Measurements from ENCODE around the gene INPP4A. TPM values are rescaled to one million over a fixed set of nuclear protein-coding genes. Genes with fewer than 3 reads are reported as not detected.

The INPP4A gene
- total RNA-seq, 2 donors from 2014 or later = 12.7 to 18.2 TPM

GRCh38 chr2:98522854-98523253 lies 78.2 kb downstream of the INPP4A start:
- H3K36me3 ChIP-seq = peaks cover 6% of the 10 kb centered on the region
- no peak for DNase-seq (ENCODE audit: low spot score)
- no peak overlapping the region for H3K27ac ChIP-seq
- no peaks in the 10 kb centered on the region for H3K9me3 ChIP-seq
- peaks cover 0 to 8% of the 10 kb centered on the region in 2 donors for H3K4me1 ChIP-seq
- no peak overlapping the region for H3K4me3 ChIP-seq
- no peaks in the 10 kb centered on the region for H3K27me3 ChIP-seq
- TF ChIP-seq CTCF (IDR thresholded peaks at IDR 0.05) = no peak

GRCh38 chr2:98524168-98524567 lies 79.5 kb downstream of the INPP4A start:
- H3K27me3 ChIP-seq = no peaks in the 10 kb centered on the region
- H3K36me3 ChIP-seq = peaks cover 6% of the 10 kb centered on the region
- DNase-seq (ENCODE audit: low spot score) = no peak
- no peaks in the 10 kb centered on the region for H3K9me3 ChIP-seq
- H3K27ac ChIP-seq = no peak overlapping the region
- H3K4me3 ChIP-seq = no peak overlapping the region
- no peak for TF ChIP-seq CTCF (IDR thresholded peaks at IDR 0.05)
- no peaks in the 10 kb centered on the region for H3K4me1 ChIP-seq

GRCh38 chr2:98528349-98528748 lies 83.7 kb downstream of the INPP4A start:
- H3K36me3 ChIP-seq = no peaks in the 10 kb centered on the region
- H3K9me3 ChIP-seq = no peaks in the 10 kb centered on the region
- no peak overlapping the region for H3K4me3 ChIP-seq
- H3K27me3 ChIP-seq = no peaks in the 10 kb centered on the region
- H3K4me1 ChIP-seq = no peaks in the 10 kb centered on the region
- DNase-seq (ENCODE audit: low spot score) = no peak
- TF ChIP-seq CTCF (IDR thresholded peaks at IDR 0.05) = no peak
- no peak overlapping the region for H3K27ac ChIP-seq

- DNase-seq (ENCODE audit: low spot score) = no peak
- Histone ChIP-seq H3K4me1 (no peaks in the 10 kb centered on the region), H3K27ac (no peak overlapping the region), H3K27me3 (no peaks in the 10 kb centered on the region), H3K9me3 (no peaks in the 10 kb centered on the region), H3K4me3 (no peak overlapping the region), H3K36me3 (no peaks in the 10 kb centered on the region)
- no peak for TF ChIP-seq CTCF (IDR thresholded peaks at IDR 0.05)
Measured at GRCh38 chr2:98530114-98530513, 85.5 kb downstream of the INPP4A start.

- Histone ChIP-seq H3K4me1 (no peaks in the 10 kb centered on the region), H3K4me3 (no peak overlapping the region), H3K27me3 (no peaks in the 10 kb centered on the region), H3K27ac (no peak overlapping the region), H3K9me3 (no peaks in the 10 kb centered on the region), H3K36me3 (peaks cover 7% of the 10 kb centered on the region)
- DNase-seq (ENCODE audit: low spot score) = no peak
- no peak for TF ChIP-seq CTCF (IDR thresholded peaks at IDR 0.05)
Measured at GRCh38 chr2:98532756-98533155, 88.1 kb downstream of the INPP4A start.

GRCh38 chr2:98533547-98533946 lies 88.9 kb downstream of the INPP4A start:
- TF ChIP-seq CTCF (IDR thresholded peaks at IDR 0.05) = no peak
- Histone ChIP-seq H3K36me3 (peaks cover 15% of the 10 kb centered on the region), H3K4me1 (no peaks in the 10 kb centered on the region), H3K27ac (no peak overlapping the region), H3K4me3 (no peak overlapping the region), H3K9me3 (no peaks in the 10 kb centered on the region), H3K27me3 (no peaks in the 10 kb centered on the region)
- no peak for DNase-seq (ENCODE audit: low spot score)

Measured in right atrium auricular region (tissue), 2 donors.